AG10803 (cell line): ENCODE data around the gene ARHGAP5.

Experiments
- DNase-seq: peaks from one replicate; pipeline ENCODE4 v3.0.0; 2010; ENCODE audit warnings: low read depth
- H3K4me3 ChIP-seq: 2 replicates; pipeline ENCODE4 v1.5.1; 2011; ENCODE audit warnings: mild to moderate bottlenecking, low read length, control low read depth
- TF ChIP-seq, protein P1 (sequence below): conservative IDR thresholded peaks from 2 replicates; pipeline ENCODE4 v1.5.1; 2011; ENCODE audit warnings: mild to moderate bottlenecking, low read length, control low read depth, inconsistent platforms

Gene ARHGAP5

GRCh38 chr14:32081901-32082300 is 4.8 kb downstream of the ARHGAP5 start:
- no peak for DNase-seq
- TF ChIP-seq, protein P1, sequence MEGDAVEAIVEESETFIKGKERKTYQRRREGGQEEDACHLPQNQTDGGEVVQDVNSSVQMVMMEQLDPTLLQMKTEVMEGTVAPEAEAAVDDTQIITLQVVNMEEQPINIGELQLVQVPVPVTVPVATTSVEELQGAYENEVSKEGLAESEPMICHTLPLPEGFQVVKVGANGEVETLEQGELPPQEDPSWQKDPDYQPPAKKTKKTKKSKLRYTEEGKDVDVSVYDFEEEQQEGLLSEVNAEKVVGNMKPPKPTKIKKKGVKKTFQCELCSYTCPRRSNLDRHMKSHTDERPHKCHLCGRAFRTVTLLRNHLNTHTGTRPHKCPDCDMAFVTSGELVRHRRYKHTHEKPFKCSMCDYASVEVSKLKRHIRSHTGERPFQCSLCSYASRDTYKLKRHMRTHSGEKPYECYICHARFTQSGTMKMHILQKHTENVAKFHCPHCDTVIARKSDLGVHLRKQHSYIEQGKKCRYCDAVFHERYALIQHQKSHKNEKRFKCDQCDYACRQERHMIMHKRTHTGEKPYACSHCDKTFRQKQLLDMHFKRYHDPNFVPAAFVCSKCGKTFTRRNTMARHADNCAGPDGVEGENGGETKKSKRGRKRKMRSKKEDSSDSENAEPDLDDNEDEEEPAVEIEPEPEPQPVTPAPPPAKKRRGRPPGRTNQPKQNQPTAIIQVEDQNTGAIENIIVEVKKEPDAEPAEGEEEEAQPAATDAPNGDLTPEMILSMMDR: no peak
- H3K4me3 ChIP-seq: no peak overlapping the region

GRCh38 chr14:32083315-32083624 is 6.2 kb downstream of the ARHGAP5 start:
- H3K4me3 ChIP-seq: no peak overlapping the region
- no peak for DNase-seq
- TF ChIP-seq, protein P1: no peak

DNA sequence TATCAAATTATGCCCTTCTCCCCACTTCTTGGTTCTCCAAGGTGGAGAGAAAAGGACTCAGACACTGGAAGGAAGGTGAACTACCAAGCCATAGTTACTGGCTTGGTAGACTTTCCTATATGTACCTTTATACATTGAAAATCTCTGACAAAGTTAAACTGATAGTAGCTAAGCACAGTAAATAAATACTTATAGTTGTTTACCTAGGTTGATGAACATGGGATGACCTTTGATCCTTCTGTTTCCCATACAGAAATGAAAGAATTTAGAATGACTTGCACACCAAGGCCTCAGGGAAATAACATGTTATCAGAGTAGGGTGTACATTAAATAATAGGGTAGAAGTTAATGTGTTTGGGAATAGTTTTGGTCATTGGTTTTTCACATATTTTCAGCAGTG is 6.7 kb downstream of the ARHGAP5 start:
- DNase-seq: no peak
- H3K4me3 ChIP-seq: no peak overlapping the region
- TF ChIP-seq, protein P1: no peak

DNA sequence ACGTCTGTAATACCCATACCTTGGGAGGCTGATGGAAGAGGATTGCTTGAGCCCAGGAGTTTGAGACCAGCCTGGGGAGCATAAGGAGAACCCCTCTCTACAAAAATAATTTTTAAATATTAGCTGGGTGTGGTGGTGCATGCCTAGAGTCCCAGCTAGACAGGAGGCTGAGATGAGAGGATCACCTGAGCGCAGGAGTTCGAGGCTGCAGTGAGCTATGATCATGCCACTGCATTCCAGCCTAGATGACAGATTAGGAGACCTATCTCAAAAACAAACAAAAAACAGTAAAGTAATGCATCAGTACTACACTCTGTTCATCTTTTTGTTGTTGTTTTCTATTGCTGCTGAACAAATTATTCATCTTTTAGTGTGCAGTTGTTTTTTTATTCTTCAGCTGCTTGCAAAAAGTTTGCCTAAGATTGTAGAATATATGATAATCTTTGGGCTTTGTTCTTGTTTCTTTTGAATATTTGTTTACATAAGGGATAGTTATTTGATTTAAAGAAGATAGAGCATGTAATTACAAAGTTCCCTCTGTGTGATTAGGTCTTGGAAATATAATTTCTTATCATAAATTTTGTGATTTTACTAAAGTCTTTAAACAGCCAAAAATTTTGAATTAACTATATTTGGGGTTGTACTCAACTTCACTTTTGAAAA is 8.2 kb downstream of the ARHGAP5 start:
- no peak for DNase-seq
- H3K4me3 ChIP-seq: no peak overlapping the region
- TF ChIP-seq, protein P1: no peak

DNA sequence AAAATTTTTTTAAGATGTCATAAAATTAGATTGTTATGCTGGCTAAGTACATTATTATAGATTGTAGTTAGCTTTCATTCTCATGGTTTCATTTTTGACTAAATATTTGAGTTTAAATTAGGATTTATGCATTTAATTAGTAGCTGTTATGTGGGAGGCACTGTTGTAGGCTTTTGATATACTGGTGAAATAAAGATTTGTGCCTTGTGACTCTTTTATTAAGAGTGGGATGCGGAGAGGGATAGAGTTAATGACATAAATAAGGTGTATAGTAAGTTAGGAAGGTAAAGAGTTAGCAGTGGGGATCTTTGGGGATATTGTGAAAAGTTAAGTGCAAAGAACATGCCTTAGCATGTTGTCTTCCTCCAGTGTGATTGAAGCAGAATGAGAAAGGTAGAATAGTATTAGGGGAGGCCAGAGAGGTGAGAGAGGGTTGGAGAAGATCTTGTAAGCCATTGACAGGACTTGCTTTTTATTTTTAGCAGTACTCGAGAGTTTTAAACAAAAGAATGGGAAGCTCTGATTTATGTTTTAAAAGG is 8.8 kb downstream of the ARHGAP5 start:
- no peak overlapping the region for H3K4me3 ChIP-seq
- TF ChIP-seq, protein P1: no peak
- no peak for DNase-seq

DNA sequence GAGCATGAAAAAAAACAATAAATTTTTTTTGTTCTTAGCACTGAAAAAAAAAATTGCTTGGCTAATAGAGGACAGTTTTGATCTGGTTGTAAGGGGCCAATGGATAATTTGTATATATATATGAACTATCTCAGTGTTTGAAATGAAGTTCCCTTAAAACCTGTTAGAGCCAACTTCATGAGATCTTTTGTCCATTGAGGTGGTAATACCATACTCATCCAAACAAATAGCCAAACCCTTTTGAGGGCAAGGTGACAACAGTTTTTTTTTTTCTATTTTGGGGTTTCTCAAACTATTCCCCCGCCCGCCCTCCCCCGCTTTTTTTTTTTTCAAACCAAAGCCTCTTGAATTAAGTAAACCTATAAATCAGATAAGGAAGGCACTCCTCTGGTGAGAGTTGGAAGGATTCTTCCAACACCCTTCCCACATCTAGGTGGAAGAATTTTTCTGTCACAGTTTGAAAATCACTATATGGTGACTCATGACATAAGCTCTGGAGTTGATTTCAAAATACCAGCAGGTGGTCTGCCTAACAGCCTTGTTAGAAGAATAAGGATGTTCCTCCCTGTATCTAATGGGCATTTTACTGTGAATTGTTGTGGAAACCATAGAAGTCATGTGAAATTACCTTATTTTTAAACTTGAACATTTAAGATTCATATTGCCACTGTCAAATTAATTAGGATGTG is 10.2 kb downstream of the ARHGAP5 start:
- no peak overlapping the region for H3K4me3 ChIP-seq
- TF ChIP-seq, protein P1: no peak
- peak; percentile 65 for DNase-seq

DNA sequence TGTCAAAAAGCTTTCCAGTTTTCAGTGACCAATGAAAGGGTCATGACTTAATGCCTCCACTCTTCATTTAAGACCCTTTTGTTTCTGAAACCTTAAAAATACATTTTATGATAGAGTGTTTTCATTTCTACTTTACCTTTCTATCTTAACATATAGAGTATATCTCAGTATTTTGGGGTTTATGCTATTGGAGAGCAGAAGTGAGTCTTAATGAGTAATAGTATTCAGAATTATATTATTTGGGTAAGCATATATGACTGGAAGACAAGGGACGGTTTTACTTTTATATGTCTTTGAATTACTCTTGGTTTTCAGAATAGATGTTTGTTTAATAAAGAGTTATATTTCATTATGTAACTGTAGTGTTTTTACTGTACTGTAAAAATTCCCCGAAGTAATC is 10.8 kb downstream of the ARHGAP5 start:
- no peak for DNase-seq
- TF ChIP-seq, protein P1: no peak
- H3K4me3 ChIP-seq: no peak overlapping the region
